ENCODE data around the gene NEK7.

DNA sequence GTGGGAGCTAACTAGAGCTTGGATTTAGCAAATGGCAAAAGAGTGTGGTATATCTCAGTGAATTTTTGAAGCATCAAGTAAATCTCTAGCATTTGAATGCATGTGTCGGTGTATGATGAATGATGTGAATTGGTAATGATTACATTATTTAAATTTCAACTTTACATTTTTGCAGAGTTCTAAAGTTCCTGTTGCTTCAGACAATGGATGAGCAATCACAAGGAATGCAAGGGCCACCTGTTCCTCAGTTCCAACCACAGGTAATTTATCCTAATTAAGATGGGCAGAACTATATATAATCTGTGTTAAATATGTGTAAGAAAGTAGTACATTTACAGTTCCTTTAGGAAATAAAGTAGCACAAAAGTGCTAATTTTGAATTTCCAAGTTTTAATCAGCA is 75.6 kb downstream of the NEK7 start:
- TF ChIP-seq, protein P1, sequence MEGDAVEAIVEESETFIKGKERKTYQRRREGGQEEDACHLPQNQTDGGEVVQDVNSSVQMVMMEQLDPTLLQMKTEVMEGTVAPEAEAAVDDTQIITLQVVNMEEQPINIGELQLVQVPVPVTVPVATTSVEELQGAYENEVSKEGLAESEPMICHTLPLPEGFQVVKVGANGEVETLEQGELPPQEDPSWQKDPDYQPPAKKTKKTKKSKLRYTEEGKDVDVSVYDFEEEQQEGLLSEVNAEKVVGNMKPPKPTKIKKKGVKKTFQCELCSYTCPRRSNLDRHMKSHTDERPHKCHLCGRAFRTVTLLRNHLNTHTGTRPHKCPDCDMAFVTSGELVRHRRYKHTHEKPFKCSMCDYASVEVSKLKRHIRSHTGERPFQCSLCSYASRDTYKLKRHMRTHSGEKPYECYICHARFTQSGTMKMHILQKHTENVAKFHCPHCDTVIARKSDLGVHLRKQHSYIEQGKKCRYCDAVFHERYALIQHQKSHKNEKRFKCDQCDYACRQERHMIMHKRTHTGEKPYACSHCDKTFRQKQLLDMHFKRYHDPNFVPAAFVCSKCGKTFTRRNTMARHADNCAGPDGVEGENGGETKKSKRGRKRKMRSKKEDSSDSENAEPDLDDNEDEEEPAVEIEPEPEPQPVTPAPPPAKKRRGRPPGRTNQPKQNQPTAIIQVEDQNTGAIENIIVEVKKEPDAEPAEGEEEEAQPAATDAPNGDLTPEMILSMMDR (IDR thresholded peaks at IDR 0.05): no peak
- no peak for TF ChIP-seq EZH2 (IDR thresholded peaks at IDR 0.05)
